ENCODE measurements around the gene TRIM44. TPM values are rescaled to one million over a fixed set of nuclear protein-coding genes. Genes with fewer than 3 reads are reported as not detected.

The TRIM44 gene
- total and polyA plus RNA-seq, 10 of the 15 experiments (the other 5 are each of a cell fraction or from before 2014, with no cell fraction given) = 6.7 to 93.0 (median 27.6) TPM

DNA sequence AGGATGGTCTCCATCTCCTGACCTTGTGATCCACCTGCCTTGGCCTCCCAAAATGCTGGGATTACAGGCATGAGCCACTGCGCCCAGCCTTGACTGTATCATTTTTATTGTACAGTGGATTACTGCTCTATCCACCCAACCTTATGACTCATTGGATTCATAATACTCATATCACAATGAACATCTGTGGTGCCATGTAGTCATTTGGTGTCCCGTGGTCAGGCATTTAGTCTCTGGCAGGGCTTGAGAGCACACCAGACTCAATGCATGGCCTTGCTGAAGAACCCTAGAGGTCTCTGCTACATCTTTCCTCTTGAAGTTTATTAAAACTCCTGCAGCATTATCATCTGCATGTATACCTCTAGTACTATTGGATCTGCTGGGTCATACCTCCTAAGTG, 183.3 kb downstream of the TRIM44 start:
- CTCF ChIA-PET = no interaction called here
- DNase-seq (ENCODE audit: low read depth, low spot score) = no peak
- Histone ChIP-seq H3K79me2 (ENCODE audit: control insufficient read depth, insufficient read depth, low read length) (no peaks in the 10 kb centered on the region), H4K20me1 (ENCODE audit: control insufficient read depth, insufficient read depth) (no peaks in the 10 kb centered on the region), H2AFZ (ENCODE audit: control insufficient read depth, low read depth, low read length) (no peak overlapping the region), H3K36me3 (ENCODE audit: control insufficient read depth in 2 of 2, insufficient read depth in 2 of 2, low read length in 1 of 2) (no peaks in the 10 kb centered on the region), H3K9me3 (replicated peaks; ENCODE audit: control insufficient read depth, insufficient read depth, low read length) (no peaks in the 10 kb centered on the region), H3K27ac (ENCODE audit: control insufficient read depth, insufficient read depth) (no peak overlapping the region), H3K4me3 (no peak overlapping the region), H3K4me1 (ENCODE audit: control insufficient read depth, insufficient read depth, low read length) (no peaks in the 10 kb centered on the region), H3K4me2 (ENCODE audit: control insufficient read depth, insufficient read depth) (no peak overlapping the region), H3K9ac (ENCODE audit: control insufficient read depth, insufficient read depth, low read length) (no peak overlapping the region), H3K27me3 (replicated peaks in 1 of 2; ENCODE audit: control insufficient read depth in 2 of 2, insufficient read depth in 2 of 2, low read length in 1 of 2) (peaks cover 0 to 4% of the 10 kb centered on the region in 2 experiments; a peak in 1 of 4 replicates)
- SMC1A ChIA-PET (ENCODE audit: uncharacterized antibody, unreplicated experiment) = no interaction called here
- no TSS peak for BruUV-seq (replicated peaks)
- in situ Hi-C loops (cut with MboI) = no loop called here
- 50% methylated on average over 2 of the region's 2 CpGs for WGBS (ENCODE audit: insufficient coverage, insufficient replicate concordance, low lambda C conversion rate, missing lambda C conversion rate)
- no peak for ATAC-seq
- intact Hi-C loops (cut with micrococcal nuclease; ENCODE audit: unreplicated experiment) = no loop called here
- FAIRE-seq = no peak
- POLR2A ChIA-PET = no interaction called here
- RAD21 ChIA-PET (ENCODE audit: unreplicated experiment) = no interaction called here
- no peak for TF ChIP-seq ZNF622 (IDR thresholded peaks at IDR 0.05)
- TF ChIP-seq JUNB (IDR thresholded peaks at IDR 0.05) = peak; percentile 41; the same call in 1 of the 2 replicates

DNA sequence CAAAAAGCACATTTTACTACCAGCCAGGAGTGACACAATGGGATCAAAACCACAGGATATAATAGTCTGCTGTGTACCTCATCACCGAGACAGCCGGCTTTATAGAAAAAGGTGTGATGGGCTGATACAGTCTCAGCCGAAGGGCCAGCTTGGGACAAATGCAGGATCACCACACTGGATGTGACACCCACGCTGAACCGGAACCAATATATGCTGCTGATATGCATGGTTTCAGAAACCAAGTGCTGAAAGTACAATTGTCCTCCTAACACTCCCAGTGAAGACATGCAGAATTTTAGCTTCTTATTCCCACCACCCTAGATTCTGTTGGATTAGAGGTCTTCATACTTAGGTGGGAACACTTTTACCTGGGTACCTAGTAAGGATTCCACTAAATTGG, 184.3 kb downstream of the TRIM44 start:
- BruUV-seq (replicated peaks) = no TSS peak
- WGBS (ENCODE audit: insufficient coverage, insufficient replicate concordance, low lambda C conversion rate, missing lambda C conversion rate) = 50% methylated on average over 5 of the region's 5 CpGs
- DNase-seq (ENCODE audit: low read depth, low spot score) (no peak), FAIRE-seq (no peak), ATAC-seq (no peak)
- ChIA-PET SMC1A (ENCODE audit: uncharacterized antibody, unreplicated experiment) (no interaction called here), RAD21 (ENCODE audit: unreplicated experiment) (no interaction called here), CTCF (no interaction called here), POLR2A (no interaction called here)
- Histone ChIP-seq H3K27ac (ENCODE audit: control insufficient read depth, insufficient read depth) (no peak overlapping the region), H3K4me3 (no peak overlapping the region), H4K20me1 (ENCODE audit: control insufficient read depth, insufficient read depth) (no peaks in the 10 kb centered on the region), H3K9me3 (replicated peaks; ENCODE audit: control insufficient read depth, insufficient read depth, low read length) (no peaks in the 10 kb centered on the region), H3K4me1 (ENCODE audit: control insufficient read depth, insufficient read depth, low read length) (no peaks in the 10 kb centered on the region), H3K36me3 (ENCODE audit: control insufficient read depth in 2 of 2, insufficient read depth in 2 of 2, low read length in 1 of 2) (no peaks in the 10 kb centered on the region), H2AFZ (ENCODE audit: control insufficient read depth, low read depth, low read length) (no peak overlapping the region), H3K79me2 (ENCODE audit: control insufficient read depth, insufficient read depth, low read length) (no peaks in the 10 kb centered on the region), H3K27me3 (replicated peaks in 1 of 2; ENCODE audit: control insufficient read depth in 2 of 2, insufficient read depth in 2 of 2, low read length in 1 of 2) (peaks cover 0 to 4% of the 10 kb centered on the region in 2 experiments; a peak in 1 of 4 replicates), H3K9ac (ENCODE audit: control insufficient read depth, insufficient read depth, low read length) (no peak overlapping the region), H3K4me2 (ENCODE audit: control insufficient read depth, insufficient read depth) (no peak overlapping the region)
- in situ Hi-C loops (cut with MboI) = no loop called here
- intact Hi-C loops (cut with micrococcal nuclease; ENCODE audit: unreplicated experiment) = no loop called here
- TF ChIP-seq SMC3 (IDR thresholded peaks at IDR 0.05; ENCODE audit: borderline replicate concordance, low read length) (no peak), TAF1 (IDR thresholded peaks at IDR 0.05; ENCODE audit: borderline replicate concordance, low read depth, low read length) (no peak), PAX8 (IDR thresholded peaks at IDR 0.05) (no peak), BMI1 (IDR thresholded peaks at IDR 0.05; ENCODE audit: borderline replicate concordance) (no peak), TCF7 (IDR thresholded peaks at IDR 0.05; ENCODE audit: borderline replicate concordance) (no peak), ESRRA (IDR thresholded peaks at IDR 0.05; ENCODE audit: low read length) (no peak), PAX5 (IDR thresholded peaks at IDR 0.05; ENCODE audit: borderline replicate concordance, low read depth, low read length) (no peak), EP300 (IDR thresholded peaks at IDR 0.05; ENCODE audit: borderline replicate concordance in 1 of 2, control insufficient read depth in 1 of 2, low read depth in 2 of 2, low read length in 2 of 2) (no peak), KAT2A (conservative IDR thresholded peaks at IDR 0.05; ENCODE audit: control insufficient read depth, low read depth, low read length) (no peak), SMAD5 (IDR thresholded peaks at IDR 0.05; ENCODE audit: low read depth) (no peak), ZNF24 (IDR thresholded peaks at IDR 0.05) (no peak), RB1 (IDR thresholded peaks at IDR 0.05; ENCODE audit: borderline replicate concordance) (no peak), TCF3 (IDR thresholded peaks at IDR 0.05; ENCODE audit: borderline replicate concordance, insufficient read depth, low read depth, low read length) (no peak), JUND (IDR thresholded peaks at IDR 0.05; ENCODE audit: low read depth, low read length) (no peak)
- TF ChIP-seq, protein P1, sequence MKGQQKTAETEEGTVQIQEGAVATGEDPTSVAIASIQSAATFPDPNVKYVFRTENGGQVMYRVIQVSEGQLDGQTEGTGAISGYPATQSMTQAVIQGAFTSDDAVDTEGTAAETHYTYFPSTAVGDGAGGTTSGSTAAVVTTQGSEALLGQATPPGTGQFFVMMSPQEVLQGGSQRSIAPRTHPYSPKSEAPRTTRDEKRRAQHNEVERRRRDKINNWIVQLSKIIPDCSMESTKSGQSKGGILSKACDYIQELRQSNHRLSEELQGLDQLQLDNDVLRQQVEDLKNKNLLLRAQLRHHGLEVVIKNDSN (IDR thresholded peaks at IDR 0.05; ENCODE audit: borderline replicate concordance, extremely low read length, insufficient read depth, low read depth, low read length) = no peak
